Measurements from ENCODE around the gene ERC1. TPM values are rescaled to one million over a fixed set of nuclear protein-coding genes. Genes with fewer than 3 reads are reported as not detected.

Gene ERC1
- total RNA-seq, 1 donor from 2014 or later, result 30.8 TPM

GRCh38 chr12:1212526-1212925, 221.5 kb downstream of the ERC1 start:
- H3K27me3 Mint-ChIP-seq, result no peaks in the 10 kb centered on the region
- no peak for DNase-seq
- peaks cover 1% of the 10 kb centered on the region for H3K36me3 Mint-ChIP-seq (ENCODE audit: low read depth)
- peaks cover 9% of the 10 kb centered on the region for H3K4me1 Mint-ChIP-seq
- no peaks in the 10 kb centered on the region for H3K9me3 Mint-ChIP-seq
- intact Hi-C loops (cut with micrococcal nuclease), result loop anchor here (10.0 kb wide), 1 partner anchor 98 kb away; no protein-coding TSS in a partner anchor
- H3K27ac Mint-ChIP-seq, result no peak overlapping the region
- H3K4me3 Mint-ChIP-seq, result no peak overlapping the region

- H3K9me3 Mint-ChIP-seq, result no peaks in the 10 kb centered on the region
- no peaks in the 10 kb centered on the region for H3K27me3 Mint-ChIP-seq
- no peak overlapping the region for H3K27ac Mint-ChIP-seq
- DNase-seq, result no peak
- no peaks in the 10 kb centered on the region for H3K36me3 Mint-ChIP-seq (ENCODE audit: low read depth)
- intact Hi-C loops (cut with micrococcal nuclease), result loop anchor here (10.0 kb wide), 1 partner anchor 98 kb away; no protein-coding TSS in a partner anchor
- H3K4me1 Mint-ChIP-seq, result peaks cover 9% of the 10 kb centered on the region
- no peak overlapping the region for H3K4me3 Mint-ChIP-seq
These were observed 222.2 kb downstream of the ERC1 start for GRCh38 chr12:1213205-1213604.

GRCh38 chr12:1213618-1214205, 222.7 kb downstream of the ERC1 start:
- H3K4me3 Mint-ChIP-seq, result no peak overlapping the region

GRCh38 chr12:1216560-1216959, 225.5 kb downstream of the ERC1 start:
- DNase-seq, result no peak
- Mint-ChIP-seq H3K36me3 (ENCODE audit: low read depth) (no peaks in the 10 kb centered on the region), H3K27me3 (no peaks in the 10 kb centered on the region), H3K4me1 (peaks cover 9% of the 10 kb centered on the region), H3K27ac (no peak overlapping the region), H3K9me3 (no peaks in the 10 kb centered on the region), H3K4me3 (no peak overlapping the region)
- intact Hi-C loops (cut with micrococcal nuclease), result loop anchor here (10.0 kb wide), 1 partner anchor 102 kb away; no protein-coding TSS in a partner anchor

More at GRCh38 chr12:1213618-1214205, 222.7 kb downstream of the ERC1 start:
- intact Hi-C loops (cut with micrococcal nuclease), result loop anchor here (10.0 kb wide), 1 partner anchor 99 kb away; no protein-coding TSS in a partner anchor
- H3K27ac Mint-ChIP-seq, result no peak overlapping the region
- H3K9me3 Mint-ChIP-seq, result no peaks in the 10 kb centered on the region
- peaks cover 9% of the 10 kb centered on the region for H3K4me1 Mint-ChIP-seq
- no peaks in the 10 kb centered on the region for H3K27me3 Mint-ChIP-seq
- no peak for DNase-seq
- H3K36me3 Mint-ChIP-seq (ENCODE audit: low read depth), result no peaks in the 10 kb centered on the region

- DNase-seq, result no peak
- H3K27me3 Mint-ChIP-seq, result no peaks in the 10 kb centered on the region
- no peak overlapping the region for H3K4me3 Mint-ChIP-seq
- no peaks in the 10 kb centered on the region for H3K36me3 Mint-ChIP-seq (ENCODE audit: low read depth)
- H3K27ac Mint-ChIP-seq, result no peak overlapping the region
- intact Hi-C loops (cut with micrococcal nuclease), result loop anchor here (10.0 kb wide), 1 partner anchor 103 kb away; no protein-coding TSS in a partner anchor
- peaks cover 4% of the 10 kb centered on the region for H3K4me1 Mint-ChIP-seq
- no peaks in the 10 kb centered on the region for H3K9me3 Mint-ChIP-seq
These were observed 226.3 kb downstream of the ERC1 start for GRCh38 chr12:1217191-1217949.

- DNase-seq, result no peak
- Mint-ChIP-seq H3K27ac (no peak overlapping the region), H3K36me3 (ENCODE audit: low read depth) (no peaks in the 10 kb centered on the region), H3K4me3 (no peak overlapping the region), H3K27me3 (no peaks in the 10 kb centered on the region), H3K4me1 (no peaks in the 10 kb centered on the region), H3K9me3 (no peaks in the 10 kb centered on the region)
- intact Hi-C loops (cut with micrococcal nuclease), result loop anchor here (10.0 kb wide), 1 partner anchor 104 kb away; no protein-coding TSS in a partner anchor
These were observed 227.3 kb downstream of the ERC1 start for GRCh38 chr12:1218369-1218768.

GRCh38 chr12:1220127-1221092, 229.4 kb downstream of the ERC1 start:
- H3K9me3 Mint-ChIP-seq, result no peaks in the 10 kb centered on the region
- no peaks in the 10 kb centered on the region for H3K36me3 Mint-ChIP-seq (ENCODE audit: low read depth)
- H3K27me3 Mint-ChIP-seq, result no peaks in the 10 kb centered on the region
- DNase-seq, result no peak
- intact Hi-C loops (cut with micrococcal nuclease), result no loop called here
- H3K4me1 Mint-ChIP-seq, result no peaks in the 10 kb centered on the region
- no peak overlapping the region for H3K4me3 Mint-ChIP-seq
- no peak overlapping the region for H3K27ac Mint-ChIP-seq

GRCh38 chr12:1222858-1223639, 232.0 kb downstream of the ERC1 start:
- Mint-ChIP-seq H3K36me3 (ENCODE audit: low read depth) (no peaks in the 10 kb centered on the region), H3K4me1 (peaks cover 6% of the 10 kb centered on the region), H3K27ac (no peak overlapping the region), H3K4me3 (no peak overlapping the region), H3K9me3 (no peaks in the 10 kb centered on the region), H3K27me3 (no peaks in the 10 kb centered on the region)
- intact Hi-C loops (cut with micrococcal nuclease), result no loop called here
- no peak for DNase-seq

GRCh38 chr12:1226951-1227350, 235.9 kb downstream of the ERC1 start:
- Mint-ChIP-seq H3K36me3 (ENCODE audit: low read depth) (peaks cover 3% of the 10 kb centered on the region), H3K4me1 (peaks cover 6% of the 10 kb centered on the region), H3K27ac (no peak overlapping the region), H3K27me3 (no peaks in the 10 kb centered on the region), H3K9me3 (no peaks in the 10 kb centered on the region), H3K4me3 (no peak overlapping the region)
- intact Hi-C loops (cut with micrococcal nuclease), result loop anchor here (2.0 kb wide), 1 partner anchor 98 kb away; no protein-coding TSS in a partner anchor
- no peak for DNase-seq

- Mint-ChIP-seq H3K4me1 (no peaks in the 10 kb centered on the region), H3K4me3 (no peak overlapping the region), H3K27me3 (no peaks in the 10 kb centered on the region), H3K9me3 (no peaks in the 10 kb centered on the region), H3K27ac (no peak overlapping the region), H3K36me3 (ENCODE audit: low read depth) (peaks cover 6% of the 10 kb centered on the region)
- DNase-seq, result no peak
- intact Hi-C loops (cut with micrococcal nuclease), result no loop called here
These were observed 243.1 kb downstream of the ERC1 start for GRCh38 chr12:1234073-1234472.

- Mint-ChIP-seq H3K36me3 (ENCODE audit: low read depth) (no peaks in the 10 kb centered on the region), H3K4me3 (no peak overlapping the region), H3K27ac (no peak overlapping the region), H3K9me3 (no peaks in the 10 kb centered on the region), H3K4me1 (no peaks in the 10 kb centered on the region), H3K27me3 (no peaks in the 10 kb centered on the region)
- intact Hi-C loops (cut with micrococcal nuclease), result no loop called here
- no peak for DNase-seq
These were observed 255.6 kb downstream of the ERC1 start for GRCh38 chr12:1246637-1247036.

GRCh38 chr12:1250641-1251040, 259.6 kb downstream of the ERC1 start:
- H3K27me3 Mint-ChIP-seq, result no peaks in the 10 kb centered on the region

GRCh38 chr12:1252758-1253157, 261.7 kb downstream of the ERC1 start:
- no peaks in the 10 kb centered on the region for H3K9me3 Mint-ChIP-seq
- no peaks in the 10 kb centered on the region for H3K27me3 Mint-ChIP-seq
- H3K4me3 Mint-ChIP-seq, result no peak overlapping the region
- peaks cover 2% of the 10 kb centered on the region for H3K36me3 Mint-ChIP-seq (ENCODE audit: low read depth)
- no peaks in the 10 kb centered on the region for H3K4me1 Mint-ChIP-seq
- DNase-seq, result no peak
- intact Hi-C loops (cut with micrococcal nuclease), result no loop called here
- H3K27ac Mint-ChIP-seq, result no peak overlapping the region

More at GRCh38 chr12:1250641-1251040, 259.6 kb downstream of the ERC1 start:
- no peaks in the 10 kb centered on the region for H3K4me1 Mint-ChIP-seq
- intact Hi-C loops (cut with micrococcal nuclease), result no loop called here
- H3K9me3 Mint-ChIP-seq, result no peaks in the 10 kb centered on the region
- DNase-seq, result no peak
- H3K4me3 Mint-ChIP-seq, result no peak overlapping the region
- H3K36me3 Mint-ChIP-seq (ENCODE audit: low read depth), result peaks cover 2% of the 10 kb centered on the region
- no peak overlapping the region for H3K27ac Mint-ChIP-seq

All from activated CD4-positive, alpha-beta T cell treated with anti-CD3 and anti-CD28 coated beads, Interleukin-2, amount 10 ng/mL, durations not matched to agents 24 days and 14 days (primary cell).